ENCODE measurements around the gene MAP4K4. TPM values are rescaled to one million over a fixed set of nuclear protein-coding genes. Genes with fewer than 3 reads are reported as not detected.
A peak's percentile ranks its signal among the peaks of the same experiment; 100 is the strongest.

MAP4K4 gene
- total RNA-seq, 2 donors from 2014 or later: 26.8 to 30.7 TPM

GRCh38 chr2:101751875-101752619, 54.5 kb downstream of the MAP4K4 start:
- Histone ChIP-seq H3K4me1 (no peaks in the 10 kb centered on the region), H3K9me3 (no peaks in the 10 kb centered on the region), H3K4me3 (no peak overlapping the region), H3K9ac (ENCODE audit: low read depth in 2 of 2, low read length in 2 of 2) (no peak overlapping the region), H3K27ac (no peak overlapping the region), H3K27me3 (no peaks in the 10 kb centered on the region), H3K36me3 (no peaks in the 10 kb centered on the region)
- intact Hi-C loops (cut with DNase I): no loop called here
- no peak for DNase-seq
- no peak for TF ChIP-seq CTCF (IDR thresholded peaks at IDR 0.05)

GRCh38 chr2:101752716-101753616, 55.5 kb downstream of the MAP4K4 start:
- Histone ChIP-seq H3K9me3 (no peaks in the 10 kb centered on the region), H3K4me3 (no peak overlapping the region), H3K36me3 (no peaks in the 10 kb centered on the region), H3K4me1 (no peaks in the 10 kb centered on the region), H3K27ac (no peak overlapping the region), H3K27me3 (no peaks in the 10 kb centered on the region), H3K9ac (ENCODE audit: low read depth in 2 of 2, low read length in 2 of 2) (peak overlapping the region in 1 of 2 donors; percentile 14)
- intact Hi-C loops (cut with DNase I): no loop called here
- DNase-seq: no peak
- TF ChIP-seq CTCF (IDR thresholded peaks at IDR 0.05): no peak

GRCh38 chr2:101753720-101754490, 56.4 kb downstream of the MAP4K4 start:
- TF ChIP-seq CTCF (IDR thresholded peaks at IDR 0.05): no peak
- no peaks in the 10 kb centered on the region for H3K36me3 ChIP-seq
- no peaks in the 10 kb centered on the region for H3K27me3 ChIP-seq
- H3K9ac ChIP-seq (ENCODE audit: low read depth in 2 of 2, low read length in 2 of 2): no peak overlapping the region
- no peaks in the 10 kb centered on the region for H3K4me1 ChIP-seq
- intact Hi-C loops (cut with DNase I): no loop called here
- no peaks in the 10 kb centered on the region for H3K9me3 ChIP-seq
- no peak overlapping the region for H3K4me3 ChIP-seq
- no peak for DNase-seq
- no peak overlapping the region for H3K27ac ChIP-seq

- Histone ChIP-seq H3K9me3 (no peaks in the 10 kb centered on the region), H3K36me3 (no peaks in the 10 kb centered on the region), H3K4me3 (no peak overlapping the region), H3K9ac (ENCODE audit: low read depth in 2 of 2, low read length in 2 of 2) (no peak overlapping the region), H3K27ac (no peak overlapping the region), H3K27me3 (no peaks in the 10 kb centered on the region), H3K4me1 (no peaks in the 10 kb centered on the region)
- DNase-seq: no peak
- intact Hi-C loops (cut with DNase I): no loop called here
- no peak for TF ChIP-seq CTCF (IDR thresholded peaks at IDR 0.05)
These were observed 57.1 kb downstream of the MAP4K4 start for GRCh38 chr2:101754618-101755017.

GRCh38 chr2:101756266-101756665, 58.8 kb downstream of the MAP4K4 start:
- no peaks in the 10 kb centered on the region for H3K36me3 ChIP-seq
- no peaks in the 10 kb centered on the region for H3K4me1 ChIP-seq
- H3K27ac ChIP-seq: no peak overlapping the region
- H3K9me3 ChIP-seq: no peaks in the 10 kb centered on the region
- H3K27me3 ChIP-seq: no peaks in the 10 kb centered on the region
- no peak overlapping the region for H3K4me3 ChIP-seq
- no peak for TF ChIP-seq CTCF (IDR thresholded peaks at IDR 0.05)
- no peak for DNase-seq
- intact Hi-C loops (cut with DNase I): no loop called here
- no peak overlapping the region for H3K9ac ChIP-seq (ENCODE audit: low read depth in 2 of 2, low read length in 2 of 2)
